ENCODE data around the gene ABCC1. TPM values are rescaled to one million over a fixed set of nuclear protein-coding genes. Genes with fewer than 3 reads are reported as not detected.

ABCC1 gene
- total RNA-seq, 2 experiments from 2014 or later, result 42.9 to 44.8 TPM

DNA sequence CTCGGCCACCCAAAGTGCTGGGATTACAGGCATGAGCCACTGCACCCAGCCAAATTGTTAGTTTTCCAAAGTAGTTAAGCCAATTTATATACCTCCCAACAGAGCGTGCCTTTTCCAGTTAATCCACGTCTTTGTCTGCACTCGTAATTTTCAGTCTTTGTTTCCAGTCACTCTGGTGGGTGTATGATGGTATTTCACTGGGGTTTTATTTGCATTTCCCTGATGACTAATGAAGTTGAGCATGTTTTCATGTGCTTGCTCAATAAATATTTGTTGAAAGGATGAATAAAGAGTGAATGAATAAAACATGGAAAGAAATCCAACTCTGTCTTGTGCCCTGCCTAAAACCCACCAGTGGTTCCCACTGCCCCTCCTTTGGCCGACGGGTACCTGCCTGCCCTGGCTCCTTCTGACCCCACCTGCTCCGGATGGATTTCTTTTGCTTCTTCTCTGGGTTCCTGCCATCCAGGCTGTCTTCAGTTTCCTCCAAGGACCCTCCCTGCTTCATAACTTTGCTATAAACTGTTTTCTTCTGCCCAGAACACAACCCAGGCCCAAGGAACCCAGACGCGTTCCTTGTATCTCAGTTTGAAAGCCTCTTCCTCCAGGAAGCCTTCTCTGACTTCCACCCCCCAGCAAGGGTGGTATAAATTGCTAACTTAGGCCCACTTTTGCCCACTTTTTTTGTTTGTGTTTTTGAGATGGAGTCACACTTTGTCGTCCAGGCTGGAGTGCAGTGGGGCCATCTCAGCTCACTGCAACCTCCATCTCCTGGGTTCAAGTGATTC lies 3.0 kb upstream of the ABCC1 start:
- peaks cover 19% of the 10 kb centered on the region for H3K4me1 Mint-ChIP-seq (ENCODE audit: low read depth)
- H3K27ac ChIP-seq (ENCODE audit: low read depth in 1 of 2, low read length in 2 of 2), result no peak overlapping the region
- no peak for DNase-seq
- peaks cover 22% of the 10 kb centered on the region for H3K4me1 ChIP-seq (ENCODE audit: insufficient read depth, low read length)
- TF ChIP-seq CTCF (IDR thresholded peaks at IDR 0.05), result no peak
- no peak overlapping the region for H3K27ac Mint-ChIP-seq
- no peaks in the 10 kb centered on the region for H3K36me3 ChIP-seq (ENCODE audit: insufficient read depth, low read length)
- no peaks in the 10 kb centered on the region for H3K9me3 Mint-ChIP-seq
- H3K4me3 ChIP-seq (ENCODE audit: low read length), result no peak overlapping the region
- intact Hi-C loops (cut with DNase I, micrococcal nuclease), result loop anchor here in 1 of 2 experiments (5.0 kb wide), 1 partner anchor 56 kb away; no protein-coding TSS in a partner anchor
- H3K9me3 ChIP-seq (ENCODE audit: control insufficient read depth in 1 of 2, insufficient read depth in 1 of 2, low read length in 2 of 2), result no peaks in the 10 kb centered on the region
- H3K36me3 Mint-ChIP-seq (ENCODE audit: low read depth), result peaks cover 12% of the 10 kb centered on the region
- ChIA-PET CTCF (no interaction called here), POLR2A (interaction anchor here (1.1 kb wide), 1 partner anchor 13 kb away, joined by 3 read pairs; no protein-coding TSS in a partner anchor)
- no peaks in the 10 kb centered on the region for H3K27me3 Mint-ChIP-seq
- H3K4me3 Mint-ChIP-seq, result peak overlapping the region; percentile 7
- ATAC-seq (ENCODE audit: poor library complexity), result no peak
- H3K27me3 ChIP-seq (ENCODE audit: control insufficient read depth in 1 of 2, insufficient read depth in 2 of 2, low read length in 2 of 2), result no peaks in the 10 kb centered on the region

GRCh38 chr16:15947983-15948509 lies 1.4 kb upstream of the ABCC1 start:
- no peaks in the 10 kb centered on the region for H3K9me3 Mint-ChIP-seq
- no peak overlapping the region for H3K27ac ChIP-seq (ENCODE audit: low read depth in 1 of 2, low read length in 2 of 2)
- peaks cover 32% of the 10 kb centered on the region for H3K4me1 Mint-ChIP-seq (ENCODE audit: low read depth)
- no peaks in the 10 kb centered on the region for H3K27me3 ChIP-seq (ENCODE audit: control insufficient read depth in 1 of 2, insufficient read depth in 2 of 2, low read length in 2 of 2)
- H3K4me3 ChIP-seq (ENCODE audit: low read length), result no peak overlapping the region
- intact Hi-C loops (cut with DNase I, micrococcal nuclease), result loop anchor here in 1 of 2 experiments (2.0 to 5.0 kb wide), 3 partner anchors 54 to 179 kb away; no protein-coding TSS in a partner anchor
- peaks cover 37% of the 10 kb centered on the region for H3K4me1 ChIP-seq (ENCODE audit: insufficient read depth, low read length)
- H3K36me3 ChIP-seq (ENCODE audit: insufficient read depth, low read length), result no peaks in the 10 kb centered on the region
- peak overlapping the region; percentile 68 for H3K4me3 Mint-ChIP-seq
- peaks cover 12% of the 10 kb centered on the region for H3K36me3 Mint-ChIP-seq (ENCODE audit: low read depth)
- CTCF ChIA-PET, result interaction anchor here (1.0 kb wide), 1 partner anchor 19 kb away, joined by 4 read pairs; no protein-coding TSS in a partner anchor
- no peaks in the 10 kb centered on the region for H3K9me3 ChIP-seq (ENCODE audit: control insufficient read depth in 1 of 2, insufficient read depth in 1 of 2, low read length in 2 of 2)
- TF ChIP-seq CTCF (IDR thresholded peaks at IDR 0.05), result no peak
- no peaks in the 10 kb centered on the region for H3K27me3 Mint-ChIP-seq
- ATAC-seq (ENCODE audit: poor library complexity) (no peak), DNase-seq (no peak)
- H3K27ac Mint-ChIP-seq, result peak overlapping the region; percentile 90
- POLR2A ChIA-PET, result interaction anchor here (1.2 kb wide), 1 partner anchor 11 kb away, joined by 3 read pairs; no protein-coding TSS in a partner anchor

DNA sequence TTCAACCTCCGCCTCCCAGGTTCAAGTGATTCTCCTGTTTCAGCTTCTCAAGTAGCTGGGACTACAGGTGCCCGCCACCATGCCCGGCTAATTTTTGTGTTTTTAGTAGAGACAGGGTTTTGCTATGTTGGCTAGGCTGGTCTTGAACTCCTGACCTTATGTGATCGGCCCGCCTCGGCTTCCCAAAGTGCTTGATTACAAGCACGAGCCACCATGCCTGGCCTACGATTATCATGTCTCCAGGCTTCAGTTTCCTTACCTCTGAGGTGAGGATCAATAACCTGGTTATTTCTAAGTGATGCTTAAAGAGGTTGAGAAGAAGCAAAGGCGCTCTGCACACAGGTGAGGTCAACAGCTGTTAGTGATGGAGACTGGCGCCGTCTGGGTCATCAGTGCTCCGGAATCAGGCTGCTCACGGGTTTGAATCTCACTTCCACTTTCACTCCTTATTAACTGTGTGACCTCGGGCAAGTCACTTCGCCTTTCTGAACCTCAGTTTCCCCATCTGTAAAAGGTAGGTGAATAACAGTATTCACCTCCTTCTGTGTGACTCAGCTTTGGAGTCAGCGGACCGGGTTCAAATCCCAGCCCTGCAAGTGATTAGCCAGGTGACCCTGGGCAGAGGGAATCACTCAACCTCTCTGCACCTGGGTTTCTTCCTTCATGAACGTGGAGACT lies 745 bp upstream of the ABCC1 start:
- Mint-ChIP-seq H3K27me3 (no peaks in the 10 kb centered on the region), H3K9me3 (no peaks in the 10 kb centered on the region), H3K4me3 (peak overlapping the region; percentile 91), H3K4me1 (ENCODE audit: low read depth) (peaks cover 38% of the 10 kb centered on the region), H3K27ac (peak overlapping the region; percentile 90), H3K36me3 (ENCODE audit: low read depth) (peaks cover 12% of the 10 kb centered on the region)
- CTCF ChIA-PET, result interaction anchor here (1.0 kb wide), 1 partner anchor 18 kb away, joined by 4 read pairs; no protein-coding TSS in a partner anchor
- no peak for TF ChIP-seq CTCF (IDR thresholded peaks at IDR 0.05)
- POLR2A ChIA-PET, result interaction anchor here (1.2 kb wide), 1 partner anchor 11 kb away, joined by 3 read pairs; no protein-coding TSS in a partner anchor
- H3K9me3 ChIP-seq (ENCODE audit: control insufficient read depth in 1 of 2, insufficient read depth in 1 of 2, low read length in 2 of 2), result no peaks in the 10 kb centered on the region
- no peaks in the 10 kb centered on the region for H3K27me3 ChIP-seq (ENCODE audit: control insufficient read depth in 1 of 2, insufficient read depth in 2 of 2, low read length in 2 of 2)
- H3K27ac ChIP-seq (ENCODE audit: low read depth in 1 of 2, low read length in 2 of 2), result peak overlapping the region; percentile 48 to 72
- ATAC-seq (ENCODE audit: poor library complexity), result no peak
- H3K4me1 ChIP-seq (ENCODE audit: insufficient read depth, low read length), result peaks cover 44% of the 10 kb centered on the region
- H3K4me3 ChIP-seq (ENCODE audit: low read length), result peak overlapping the region; percentile 79
- no peaks in the 10 kb centered on the region for H3K36me3 ChIP-seq (ENCODE audit: insufficient read depth, low read length)
- peak in 3 of 14 experiments; percentile 38 to 53 (median 42) for DNase-seq
- intact Hi-C loops (cut with DNase I, micrococcal nuclease), result loop anchor here (1.0 to 5.0 kb wide), 6 partner anchors 12 to 179 kb away; partner anchors contain the start of gene CEP20 (in 1 of the 2)

Data from CD4-positive, alpha-beta T cell (primary cell).